ENCODE measurements around the gene XPNPEP2.

XPNPEP2 gene

DNA sequence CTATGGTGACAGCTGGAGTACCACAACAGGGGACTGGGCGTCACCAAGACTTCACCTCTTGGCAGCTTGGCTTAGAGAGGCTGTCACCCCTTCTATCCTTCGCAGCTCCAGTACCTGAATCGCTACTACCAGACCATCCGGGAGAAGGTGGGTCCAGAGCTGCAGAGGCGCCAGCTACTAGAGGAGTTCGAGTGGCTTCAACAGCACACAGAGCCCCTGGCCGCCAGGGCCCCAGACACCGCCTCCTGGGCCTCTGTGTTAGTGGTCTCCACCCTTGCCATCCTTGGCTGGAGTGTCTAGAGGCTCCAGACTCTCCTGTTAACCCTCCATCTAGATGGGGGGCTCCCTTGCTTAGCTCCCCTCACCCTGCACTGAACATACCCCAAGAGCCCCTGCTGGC, 29.4 kb downstream of the XPNPEP2 start:
- H3K4me3 ChIP-seq (ENCODE audit: low read length): no peak overlapping the region
- DNase-seq (ENCODE audit: low read depth): no peak
- TF ChIP-seq, protein P1, sequence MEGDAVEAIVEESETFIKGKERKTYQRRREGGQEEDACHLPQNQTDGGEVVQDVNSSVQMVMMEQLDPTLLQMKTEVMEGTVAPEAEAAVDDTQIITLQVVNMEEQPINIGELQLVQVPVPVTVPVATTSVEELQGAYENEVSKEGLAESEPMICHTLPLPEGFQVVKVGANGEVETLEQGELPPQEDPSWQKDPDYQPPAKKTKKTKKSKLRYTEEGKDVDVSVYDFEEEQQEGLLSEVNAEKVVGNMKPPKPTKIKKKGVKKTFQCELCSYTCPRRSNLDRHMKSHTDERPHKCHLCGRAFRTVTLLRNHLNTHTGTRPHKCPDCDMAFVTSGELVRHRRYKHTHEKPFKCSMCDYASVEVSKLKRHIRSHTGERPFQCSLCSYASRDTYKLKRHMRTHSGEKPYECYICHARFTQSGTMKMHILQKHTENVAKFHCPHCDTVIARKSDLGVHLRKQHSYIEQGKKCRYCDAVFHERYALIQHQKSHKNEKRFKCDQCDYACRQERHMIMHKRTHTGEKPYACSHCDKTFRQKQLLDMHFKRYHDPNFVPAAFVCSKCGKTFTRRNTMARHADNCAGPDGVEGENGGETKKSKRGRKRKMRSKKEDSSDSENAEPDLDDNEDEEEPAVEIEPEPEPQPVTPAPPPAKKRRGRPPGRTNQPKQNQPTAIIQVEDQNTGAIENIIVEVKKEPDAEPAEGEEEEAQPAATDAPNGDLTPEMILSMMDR (IDR thresholded peaks at IDR 0.05; ENCODE audit: insufficient read depth, low read depth, low read length, missing control alignments): no peak

DNA sequence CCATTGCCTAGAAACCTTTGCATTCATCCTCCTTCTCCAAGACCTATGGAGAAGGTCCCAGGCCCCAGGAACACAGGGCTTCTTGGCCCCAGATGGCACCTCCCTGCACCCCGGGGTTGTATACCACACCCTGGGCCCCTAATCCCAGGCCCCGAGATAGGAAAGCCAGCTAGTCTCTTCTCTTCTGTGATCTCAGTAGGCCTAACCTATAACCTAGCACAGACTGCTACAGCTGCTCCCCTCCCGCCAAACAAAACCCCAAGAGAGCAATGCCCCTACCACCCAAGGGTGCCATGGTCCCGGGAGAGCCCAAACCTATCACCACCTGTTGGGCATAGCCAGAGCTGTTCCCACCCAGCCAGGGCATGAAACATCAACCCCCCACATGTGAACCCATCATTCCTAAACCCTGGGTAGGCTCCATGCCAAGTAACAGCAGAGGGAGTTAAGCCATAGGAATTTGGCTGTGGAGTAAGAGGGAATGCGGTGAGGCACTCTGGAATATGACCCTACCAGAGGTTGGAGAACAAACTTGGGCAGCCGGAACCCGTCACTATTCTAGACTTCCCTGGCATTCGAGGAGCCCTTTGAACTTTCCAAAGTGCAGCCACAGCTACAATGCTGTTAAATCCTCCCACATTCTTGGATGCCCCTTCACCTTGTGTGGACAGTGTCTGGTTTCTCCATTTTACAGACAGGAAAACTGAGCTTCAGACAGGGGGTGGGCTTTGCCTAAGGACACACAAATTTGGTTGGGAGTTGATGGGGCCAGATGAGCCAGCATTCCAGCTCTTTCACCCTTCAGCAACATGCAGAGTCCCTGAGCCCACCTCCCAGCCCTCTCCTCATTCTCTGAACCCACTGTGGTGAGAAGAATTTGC, 30.0 kb downstream of the XPNPEP2 start:
- no peak overlapping the region for H3K4me3 ChIP-seq (ENCODE audit: low read length)
- TF ChIP-seq, protein P1 (IDR thresholded peaks at IDR 0.05; ENCODE audit: insufficient read depth, low read depth, low read length, missing control alignments): no peak
- no peak for DNase-seq (ENCODE audit: low read depth)

DNA sequence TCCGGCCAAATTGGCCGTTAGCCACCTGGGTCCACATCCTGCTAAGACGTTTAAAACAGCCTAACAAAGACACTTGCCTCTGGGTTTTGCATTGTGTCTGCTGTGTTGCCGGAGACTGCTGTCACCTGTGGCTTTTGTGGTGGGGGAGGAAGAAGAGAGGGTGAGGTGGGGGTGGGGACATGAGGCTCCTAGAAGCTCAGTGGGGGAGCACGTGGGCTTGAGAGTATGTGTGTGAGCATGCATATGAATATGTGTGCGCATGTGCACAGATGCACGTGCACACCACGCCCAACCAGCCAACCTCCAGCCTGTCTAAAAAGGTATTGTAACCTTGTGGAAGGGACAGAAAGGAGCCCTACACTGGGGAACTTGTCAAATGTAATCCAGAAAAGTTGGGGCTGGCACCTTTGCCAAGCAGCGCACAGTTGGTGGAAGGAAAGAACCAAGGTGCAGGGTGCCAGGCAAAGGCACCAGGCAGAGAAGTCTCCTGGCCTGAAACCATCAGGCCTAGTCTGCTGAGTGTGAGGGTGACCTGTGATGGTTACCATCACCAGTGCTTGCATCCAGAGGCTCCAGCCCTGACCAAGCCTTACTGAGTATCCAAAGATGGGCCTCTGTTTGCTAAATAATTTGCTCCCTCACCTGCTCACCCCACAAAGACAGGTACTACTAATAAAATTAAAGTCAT, 30.8 kb downstream of the XPNPEP2 start:
- TF ChIP-seq, protein P1 (IDR thresholded peaks at IDR 0.05; ENCODE audit: insufficient read depth, low read depth, low read length, missing control alignments): no peak
- no peak for DNase-seq (ENCODE audit: low read depth)
- no peak overlapping the region for H3K4me3 ChIP-seq (ENCODE audit: low read length)

DNA sequence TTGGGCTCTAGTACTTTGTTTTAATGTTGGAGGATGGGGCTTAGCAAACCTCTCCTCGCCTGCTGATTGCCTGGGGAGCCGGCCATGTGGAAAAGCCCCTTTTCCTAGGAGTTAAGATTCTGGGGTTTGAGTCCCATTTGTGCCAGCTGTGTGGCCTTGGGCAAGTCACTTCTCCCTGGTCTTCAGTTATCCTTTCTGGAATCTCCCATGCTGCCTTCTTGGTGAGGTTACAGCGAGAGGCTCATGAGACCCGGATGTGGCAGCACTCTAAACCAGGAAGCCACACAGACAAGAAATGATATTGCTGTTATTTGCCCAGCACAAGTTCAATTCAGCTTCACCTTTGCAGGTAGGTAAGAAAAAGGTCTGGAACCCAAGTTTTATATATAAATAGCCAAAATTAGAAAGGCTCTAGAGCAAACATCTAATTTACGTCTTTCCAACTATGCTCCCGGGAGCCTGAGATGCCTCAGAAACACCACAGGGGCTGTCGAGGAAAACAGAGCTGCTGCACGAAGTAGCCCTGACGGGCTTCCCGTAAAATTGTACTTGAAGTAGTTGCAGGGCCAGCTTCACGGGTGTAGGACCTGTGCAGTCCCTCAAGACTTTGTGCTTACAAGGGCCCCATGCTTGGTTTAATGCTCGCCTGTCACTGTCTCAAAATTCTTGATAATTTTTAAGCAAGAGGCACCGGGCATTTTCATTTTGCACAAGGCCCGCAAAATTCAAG, 32.7 kb downstream of the XPNPEP2 start:
- no peak overlapping the region for H3K4me3 ChIP-seq (ENCODE audit: low read length)
- DNase-seq (ENCODE audit: low read depth): no peak
- TF ChIP-seq, protein P1 (IDR thresholded peaks at IDR 0.05; ENCODE audit: insufficient read depth, low read depth, low read length, missing control alignments): no peak

DNA sequence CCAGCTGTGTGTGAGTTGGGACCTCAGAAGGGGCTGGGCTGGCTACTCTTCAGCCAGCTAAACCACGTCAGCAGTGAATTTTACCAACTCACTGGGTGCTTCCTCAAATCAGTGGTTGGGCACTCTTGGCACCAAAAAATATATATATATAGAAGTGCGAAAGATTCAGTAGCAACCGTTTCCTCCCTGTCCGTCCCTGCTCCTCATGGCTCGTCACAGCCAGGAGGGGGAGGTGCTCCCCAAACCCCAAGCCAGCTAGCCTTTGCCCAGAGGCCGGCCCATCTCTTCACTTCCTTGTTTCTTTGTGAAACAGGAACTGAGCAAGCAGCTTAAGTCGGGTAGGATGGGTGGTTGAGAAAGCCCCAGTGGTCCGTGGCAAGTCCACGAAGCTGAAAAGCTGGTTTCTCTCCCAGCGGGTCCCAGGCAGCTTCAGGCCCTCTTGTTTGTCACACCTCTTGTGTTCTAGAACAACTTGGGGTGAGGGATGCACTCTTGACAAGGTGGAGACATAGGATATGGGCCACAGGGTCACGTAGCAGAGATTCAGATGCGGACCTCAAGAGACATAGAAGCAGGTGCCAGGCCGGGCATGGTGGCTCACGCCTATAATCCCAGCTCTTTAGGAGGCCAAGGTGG, 34.1 kb downstream of the XPNPEP2 start:
- TF ChIP-seq, protein P1 (IDR thresholded peaks at IDR 0.05; ENCODE audit: insufficient read depth, low read depth, low read length, missing control alignments): no peak
- no peak overlapping the region for H3K4me3 ChIP-seq (ENCODE audit: low read length)
- no peak for DNase-seq (ENCODE audit: low read depth)

DNA sequence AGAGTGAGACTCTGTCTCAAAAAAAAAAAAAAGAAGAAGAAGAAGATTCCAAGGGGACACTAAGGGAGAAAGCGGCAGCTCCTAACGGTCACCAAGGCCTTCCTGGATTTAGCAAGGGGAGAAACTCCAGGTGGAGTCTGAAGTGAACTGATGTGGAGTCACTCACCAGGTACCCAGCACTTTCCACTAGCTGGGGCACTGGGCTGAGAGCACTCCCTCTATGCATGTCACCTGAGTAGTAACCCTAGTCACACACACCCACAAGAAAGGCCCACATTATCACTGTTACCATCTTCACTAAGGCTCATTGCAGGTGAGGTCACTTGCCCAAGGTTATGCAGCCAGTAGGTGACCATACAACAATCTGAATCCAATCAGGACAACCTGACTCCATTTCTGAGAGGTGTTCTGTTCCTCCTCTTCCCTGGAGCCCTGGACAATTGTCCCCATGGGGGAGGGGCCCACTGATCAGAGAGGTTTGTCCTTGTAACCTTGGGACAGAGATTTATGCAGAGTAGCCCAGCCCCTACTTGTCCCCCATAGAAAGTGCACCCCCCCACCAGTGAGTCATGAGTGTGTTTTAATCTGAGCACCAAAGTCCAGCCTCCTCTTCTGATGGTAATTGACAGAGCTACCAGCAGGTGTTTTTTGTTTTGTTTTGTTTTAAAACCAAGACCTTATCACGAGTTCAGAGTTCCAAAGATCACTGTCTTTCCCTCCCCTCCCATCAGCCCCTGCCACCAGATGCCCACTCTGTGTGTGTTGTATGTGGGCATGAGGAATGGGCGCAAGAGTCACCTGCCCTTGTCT, 35.1 kb downstream of the XPNPEP2 start:
- no peak overlapping the region for H3K4me3 ChIP-seq (ENCODE audit: low read length)
- DNase-seq (ENCODE audit: low read depth): no peak
- TF ChIP-seq, protein P1 (IDR thresholded peaks at IDR 0.05; ENCODE audit: insufficient read depth, low read depth, low read length, missing control alignments): no peak

Measured in epithelial cell of esophagus (primary cell).